GM12878 (cell line): ENCODE measurements around the gene C1orf21.

ENCODE experiments used
- CTCF ChIP-seq, 3 experiments: IDR thresholded peaks in 2 of 3; conservative IDR thresholded peaks in 1 of 3; 2 replicates each; pipeline ENCODE4 v1.5.1; 2011; ENCODE audit warnings: low read depth in 3 of 3, low read length in 3 of 3, mild to moderate bottlenecking in 3 of 3, control low read depth in 2 of 3, moderate library complexity in 2 of 3, inconsistent platforms in 1 of 3, mixed read lengths in 1 of 3; ENCODE audit not compliant: control insufficient read depth in 2 of 3, insufficient read depth in 1 of 3; ENCODE audit errors: extremely low read depth in 1 of 3
- FOS ChIP-seq: IDR thresholded peaks from 3 replicates; pipeline ENCODE4 v1.6.1; 2011; ENCODE audit warnings: borderline replicate concordance; ENCODE audit not compliant: insufficient read length; ENCODE audit errors: extremely low read depth
- MTA3 ChIP-seq: IDR thresholded peaks from 2 replicates; pipeline ENCODE4 v1.6.1; 2012; ENCODE audit warnings: low read length, inconsistent platforms, borderline replicate concordance
- NFXL1 ChIP-seq: fragments of 450-650 bp; IDR thresholded peaks from 2 replicates; pipeline ENCODE4 v1.6.1; 2017; ENCODE audit warnings: antibody characterized with exemption, mild to moderate bottlenecking, borderline replicate concordance
- RAD21 ChIP-seq: IDR thresholded peaks from 2 replicates; pipeline ENCODE4 v1.6.1; 2011; ENCODE audit warnings: mild to moderate bottlenecking, low read depth, low read length, moderate library complexity; ENCODE audit not compliant: insufficient read depth

GRCh38 chr1:184427722-184428121 is 40.9 kb downstream of the C1orf21 start:
- TF ChIP-seq FOS (no peak), CTCF (IDR thresholded peaks at IDR 0.05 in 2 of 3, conservative IDR thresholded peaks at IDR 0.05 in 1 of 3; ENCODE audit: control insufficient read depth in 2 of 3, extremely low read depth in 1 of 3, insufficient read depth in 1 of 3, low read depth in 3 of 3, low read length in 3 of 3) (no peak), RAD21 (no peak), NFXL1 (no peak), MTA3 (no peak)
